Measurements from ENCODE around the gene PMEL. TPM values are rescaled to one million over a fixed set of nuclear protein-coding genes. Genes with fewer than 3 reads are reported as not detected.

Gene PMEL
- total and polyA plus RNA-seq, 2 of the 4 experiments (the other 2 are of a cell fraction), result 1.4 to 5.8 TPM

- Histone ChIP-seq H3K56ac (ENCODE audit: extremely low read depth, insufficient read depth, low read length) (no peak overlapping the region), H4K91ac (ENCODE audit: insufficient read depth, low read depth, low read length) (no peak overlapping the region), H2AK9ac (replicated peaks; ENCODE audit: low read depth, low read length, poor library complexity) (no peak overlapping the region), H3K4me1 (ENCODE audit: control insufficient read depth, insufficient read depth, low read length) (peaks cover 2% of the 10 kb centered on the region; the same call in 1 of the 2 replicates), H2AK5ac (ENCODE audit: low read depth, low read length) (no peak overlapping the region), H2BK20ac (ENCODE audit: low read depth, low read length) (no peak overlapping the region), H3K18ac (ENCODE audit: low read depth, low read length) (no peak overlapping the region), H3K4ac (ENCODE audit: low read depth, low read length) (no peak overlapping the region), H3K27me3 (ENCODE audit: control insufficient read depth, insufficient read depth, low read length) (no peaks in the 10 kb centered on the region), H3K9me1 (ENCODE audit: insufficient read depth, low read length) (0 out of 2 replicates have a peak, but pooled peaks cover 4% of the 10 kb centered on the region), H3K79me1 (ENCODE audit: low read depth in 1 of 2, low read length in 2 of 2) (peaks cover 22 to 40% of the 10 kb centered on the region in 2 experiments), H4K8ac (ENCODE audit: low read depth in 2 of 2, low read length in 2 of 2) (no peak overlapping the region), H4K5ac (ENCODE audit: low read depth, low read length) (no peak overlapping the region), H3K23ac (ENCODE audit: low read depth, low read length) (no peak overlapping the region), H3K9ac (ENCODE audit: low read depth, low read length) (no peak overlapping the region), H3K9me3 (ENCODE audit: control insufficient read depth, insufficient read depth, low read length) (no peaks in the 10 kb centered on the region), H2BK5ac (ENCODE audit: low read depth, low read length, poor library complexity, severe bottlenecking) (no peak overlapping the region), H3K14ac (replicated peaks; ENCODE audit: low read depth, low read length) (no peak overlapping the region), H2AFZ (replicated peaks; ENCODE audit: low read length, poor library complexity) (no peak overlapping the region), H2BK15ac (ENCODE audit: low read depth, low read length) (no peak overlapping the region), H3K27ac (ENCODE audit: insufficient read depth, low read length) (no peak overlapping the region), H3K4me3 (ENCODE audit: insufficient read depth, low read depth, low read length) (no peak overlapping the region), H3K4me2 (ENCODE audit: low read depth, low read length) (no peak overlapping the region), H4K20me1 (ENCODE audit: insufficient read depth, low read length) (peaks cover 12% of the 10 kb centered on the region; the same call in 1 of the 2 replicates), H2BK120ac (ENCODE audit: low read depth, low read length) (no peak overlapping the region), H3K36me3 (ENCODE audit: control insufficient read depth, insufficient read depth, low read length) (peaks cover 54% of the 10 kb centered on the region)
- in situ Hi-C loops (cut with MboI; ENCODE audit: low sequenced_read_pairs) (no loop called here), intact Hi-C loops (cut with micrococcal nuclease) (no loop called here), dilution Hi-C loops (cut with HindIII; ENCODE audit: low sequenced_read_pairs, unreplicated experiment) (no loop called here)
- POLR2A ChIA-PET (ENCODE audit: unreplicated experiment), result no interaction called here
- ATAC-seq (ENCODE audit: low read depth) (no peak), DNase-seq (no peak)
- BruUV-seq (replicated peaks), result no TSS peak
- CTCF ChIA-PET, result no interaction called here
- TF ChIP-seq BHLHE40 (IDR thresholded peaks at IDR 0.05; ENCODE audit: low read depth, low read length) (no peak), POLR2A (IDR thresholded peaks at IDR 0.05; ENCODE audit: low read depth, low read length) (no peak), MAFK (IDR thresholded peaks at IDR 0.05; ENCODE audit: low read depth, low read length) (no peak), NFE2L2 (IDR thresholded peaks at IDR 0.05; ENCODE audit: low read depth, low read length) (no peak), CTCF (conservative IDR thresholded peaks at IDR 0.05; ENCODE audit: low read depth, low read length) (no peak), RAD21 (IDR thresholded peaks at IDR 0.05; ENCODE audit: low read length) (no peak), CEBPB (IDR thresholded peaks at IDR 0.05; ENCODE audit: low read depth, low read length) (no peak), RCOR1 (IDR thresholded peaks at IDR 0.05; ENCODE audit: insufficient replicate concordance, low read length) (no peak), RFX5 (IDR thresholded peaks at IDR 0.05; ENCODE audit: low read depth, low read length) (no peak), USF2 (IDR thresholded peaks at IDR 0.05; ENCODE audit: low read depth, low read length) (no peak), CHD1 (IDR thresholded peaks at IDR 0.05; ENCODE audit: low read depth, low read length) (no peak), SMC3 (IDR thresholded peaks at IDR 0.05; ENCODE audit: low read depth, low read length) (no peak), FOS (IDR thresholded peaks at IDR 0.05; ENCODE audit: low read depth, low read length) (no peak), MAZ (IDR thresholded peaks at IDR 0.05; ENCODE audit: borderline replicate concordance, low read depth, low read length) (no peak), MXI1 (IDR thresholded peaks at IDR 0.05; ENCODE audit: borderline replicate concordance, low read depth, low read length) (no peak), ELK1 (IDR thresholded peaks at IDR 0.05; ENCODE audit: borderline replicate concordance, low read depth, low read length) (no peak)
- no CpG with 5 or more reads among the region's 4 CpGs for WGBS, 2 experiments (ENCODE audit: extremely low coverage in 2 of 2, insufficient read length in 1 of 2)
Measured at GRCh38 chr12:55985341-55985740, 19.5 kb upstream of the PMEL start.

All from IMR-90 (cell line).